Mesendoderm (in vitro differentiated cells): ENCODE measurements around the gene CASP2.
"Not testable (repeated sequence)": the region's sequence is repeated elsewhere in the genome, so short reads cannot be mapped to it uniquely, and the experiment has no call there.

Experiments used
- DNase-seq: peaks from one replicate; pipeline ENCODE4 v3.0.0; 2013
- H2AK5ac ChIP-seq: 2 replicates; pipeline ENCODE4 v1.6.1; 2013; ENCODE audit warnings: low read length, inconsistent platforms
- H2BK120ac ChIP-seq: 2 replicates; pipeline ENCODE4 v1.6.1; 2013; ENCODE audit warnings: low read depth, mild to moderate bottlenecking, low read length, moderate library complexity, mixed read lengths
- H2BK15ac ChIP-seq: replicated peaks from 2 replicates; pipeline ENCODE4 v1.6.1; 2013; ENCODE audit warnings: low read depth, mild to moderate bottlenecking, moderate library complexity
- H2BK5ac ChIP-seq: 2 replicates; pipeline ENCODE4 v1.6.1; 2013; ENCODE audit warnings: low read length, inconsistent platforms
- H3K18ac ChIP-seq: 2 replicates; pipeline ENCODE4 v1.6.1; 2013; ENCODE audit warnings: mild to moderate bottlenecking, low read length, mixed read lengths
- H3K23ac ChIP-seq: one replicate; pipeline ENCODE4 v1.6.1; 2013; ENCODE audit warnings: low read length
- H3K27ac ChIP-seq: 2 replicates; pipeline ENCODE4 v1.5.1; 2013; ENCODE audit warnings: low read depth, mild to moderate bottlenecking, inconsistent platforms, low read length, moderate library complexity
- H3K27me3 ChIP-seq: 2 replicates; pipeline ENCODE4 v1.6.1; 2013; ENCODE audit warnings: low read length, control low read depth, mild to moderate bottlenecking, inconsistent platforms; ENCODE audit not compliant: insufficient read depth, poor library complexity
- H3K36me3 ChIP-seq: 2 replicates; pipeline ENCODE4 v1.6.1; 2013; ENCODE audit warnings: low read length, inconsistent platforms; ENCODE audit not compliant: control insufficient read depth, insufficient read depth
- H3K4ac ChIP-seq: one replicate; pipeline ENCODE4 v1.6.1; 2013; ENCODE audit warnings: low read depth, mild to moderate bottlenecking, low read length, moderate library complexity
- H3K4me1 ChIP-seq: 2 replicates; pipeline ENCODE4 v1.6.1; 2013; ENCODE audit warnings: low read depth, low read length, inconsistent platforms; ENCODE audit not compliant: control insufficient read depth
- H3K4me2 ChIP-seq: 2 replicates; pipeline ENCODE4 v1.6.1; 2013; ENCODE audit warnings: low read length
- H3K4me3 ChIP-seq: 2 replicates; pipeline ENCODE4 v1.5.1; 2013; ENCODE audit warnings: mild to moderate bottlenecking, low read length
- H3K56ac ChIP-seq: one replicate; pipeline ENCODE4 v1.6.1; 2013; ENCODE audit warnings: low read length
- H3K79me1 ChIP-seq: 2 replicates; pipeline ENCODE4 v1.6.1; 2013; ENCODE audit warnings: low read length, inconsistent platforms
- H3K79me2 ChIP-seq: 2 replicates; pipeline ENCODE4 v1.6.1; 2013; ENCODE audit warnings: mild to moderate bottlenecking, low read length; ENCODE audit not compliant: control insufficient read depth, insufficient read depth
- H3K9ac ChIP-seq: 2 replicates; pipeline ENCODE4 v1.6.1; 2013; ENCODE audit warnings: low read length, inconsistent platforms
- H4K5ac ChIP-seq: one replicate; pipeline ENCODE4 v1.6.1; 2013; ENCODE audit warnings: low read length
- H4K8ac ChIP-seq: one replicate; pipeline ENCODE4 v1.6.1; 2013; ENCODE audit warnings: low read depth, mild to moderate bottlenecking, control low read depth, low read length, moderate library complexity
- WGBS: extraction: QIAGEN DNeasy Blood & Tissue Kit; methylation state at CpG from one replicate; pipeline ENCODE4 v1.1.7; 2013; ENCODE audit warnings: low lambda C conversion rate, missing lambda C conversion rate; ENCODE audit not compliant: insufficient coverage; ENCODE audit errors: extremely low coverage; 5-methylcytosine and 5-hydroxymethylcytosine counted together

CASP2 gene

GRCh38 chr7:143258831-143259230 is 29.3 kb upstream of the CASP2 start:
- Histone ChIP-seq H3K9ac (no peak overlapping the region), H3K56ac (no peak overlapping the region), H3K27ac (no peak overlapping the region), H2BK120ac (no peak overlapping the region), H4K5ac (no peak overlapping the region), H2AK5ac (no peak overlapping the region), H2BK5ac (no peak overlapping the region), H3K79me1 (no peaks in the 10 kb centered on the region), H4K8ac (no peak overlapping the region), H3K79me2 (no peaks in the 10 kb centered on the region), H3K4me3 (no peak overlapping the region), H3K4ac (no peak overlapping the region), H3K18ac (no peak overlapping the region), H3K4me2 (no peak overlapping the region), H3K4me1 (no peaks in the 10 kb centered on the region), H3K36me3 (no peaks in the 10 kb centered on the region), H3K23ac (no peak overlapping the region), H3K27me3 (no peaks in the 10 kb centered on the region), H2BK15ac (no peak overlapping the region)
- DNase-seq, result no peak
- WGBS, result no CpG with 5 or more reads among the region's 2 CpGs

GRCh38 chr7:143259765-143260164 is 28.4 kb upstream of the CASP2 start:
- no peak overlapping the region for H3K4me3 ChIP-seq
- no peak overlapping the region for H3K18ac ChIP-seq
- H3K36me3 ChIP-seq, result no peaks in the 10 kb centered on the region
- no peak overlapping the region for H2BK15ac ChIP-seq
- peak; percentile 13 for DNase-seq
- H2AK5ac ChIP-seq, result no peak overlapping the region
- H3K79me1 ChIP-seq, result no peaks in the 10 kb centered on the region
- no peak overlapping the region for H4K8ac ChIP-seq
- H3K9ac ChIP-seq, result no peak overlapping the region
- H2BK5ac ChIP-seq, result no peak overlapping the region
- no CpG with 5 or more reads among the region's 2 CpGs for WGBS
- H3K23ac ChIP-seq, result no peak overlapping the region
- H3K4ac ChIP-seq, result no peak overlapping the region
- H3K27me3 ChIP-seq, result no peaks in the 10 kb centered on the region
- H3K27ac ChIP-seq, result no peak overlapping the region
- H3K79me2 ChIP-seq, result no peaks in the 10 kb centered on the region
- no peak overlapping the region for H3K4me2 ChIP-seq
- H2BK120ac ChIP-seq, result no peak overlapping the region
- no peak overlapping the region for H3K56ac ChIP-seq
- H4K5ac ChIP-seq, result no peak overlapping the region
- no peaks in the 10 kb centered on the region for H3K4me1 ChIP-seq

- no peak overlapping the region for H3K4me3 ChIP-seq
- H3K4me1 ChIP-seq, result no peaks in the 10 kb centered on the region
- H3K4me2 ChIP-seq, result no peak overlapping the region
- H3K27ac ChIP-seq, result no peak overlapping the region
- no peaks in the 10 kb centered on the region for H3K36me3 ChIP-seq
- H3K18ac ChIP-seq, result no peak overlapping the region
- no peak overlapping the region for H3K56ac ChIP-seq
- no peak overlapping the region for H3K9ac ChIP-seq
- no peak overlapping the region for H2BK120ac ChIP-seq
- WGBS, result no CpG with 5 or more reads among the region's 1 CpG
- no peaks in the 10 kb centered on the region for H3K79me1 ChIP-seq
- no peak overlapping the region for H2BK5ac ChIP-seq
- no peaks in the 10 kb centered on the region for H3K79me2 ChIP-seq
- H4K8ac ChIP-seq, result no peak overlapping the region
- no peak overlapping the region for H3K23ac ChIP-seq
- H2AK5ac ChIP-seq, result no peak overlapping the region
- no peak for DNase-seq
- no peak overlapping the region for H3K4ac ChIP-seq
- no peak overlapping the region for H2BK15ac ChIP-seq
- H4K5ac ChIP-seq, result no peak overlapping the region
- H3K27me3 ChIP-seq, result no peaks in the 10 kb centered on the region
These were observed 26.2 kb upstream of the CASP2 start for GRCh38 chr7:143261901-143262300.

GRCh38 chr7:143263266-143264195 is 24.6 kb upstream of the CASP2 start, which contains the start of gene GSTK1:
TSS of gene GSTK1 (plus strand) at chr7:143263441. CDS start at chr7:143263514, 73 bp downstream.
- H2BK120ac ChIP-seq, result no peak within 1 kb of the TSS
- H4K8ac ChIP-seq, result peak within 1 kb of the TSS; percentile 57
- H3K9ac ChIP-seq, result peak within 1 kb of the TSS; percentile 95
- no peak within 1 kb of the TSS for H2BK15ac ChIP-seq
- WGBS, result no CpG with 5 or more reads among the region's 48 CpGs
- no peak within 1 kb of the TSS for H2BK5ac ChIP-seq
- no peaks in the 10 kb centered on the region for H3K36me3 ChIP-seq
- no peaks in the 10 kb centered on the region for H3K27me3 ChIP-seq
- H3K79me2 ChIP-seq, result no peaks in the 10 kb centered on the region
- peak within 1 kb of the TSS; percentile 66 for H3K4ac ChIP-seq
- H3K4me1 ChIP-seq, result no peaks in the 10 kb centered on the region
- DNase-seq, result peak; percentile 78
- H3K79me1 ChIP-seq, result no peaks in the 10 kb centered on the region
- peak within 1 kb of the TSS; percentile 19 for H3K27ac ChIP-seq
- H3K4me3 ChIP-seq, result peak within 1 kb of the TSS; percentile 90
- peak within 1 kb of the TSS; percentile 99 for H3K56ac ChIP-seq
- H3K18ac ChIP-seq, result peak within 1 kb of the TSS; percentile 75
- H4K5ac ChIP-seq, result no peak within 1 kb of the TSS
- H3K23ac ChIP-seq, result no peak within 1 kb of the TSS
- no peak within 1 kb of the TSS for H2AK5ac ChIP-seq
- peak within 1 kb of the TSS; percentile 71 for H3K4me2 ChIP-seq

GRCh38 chr7:143264196-143264568 is 24.0 kb upstream of the CASP2 start:
- H3K79me1 ChIP-seq, H2BK120ac ChIP-seq, H3K4me1 ChIP-seq, H4K5ac ChIP-seq, H2AK5ac ChIP-seq, H3K79me2 ChIP-seq, H3K27me3 ChIP-seq, H2BK15ac ChIP-seq, H3K23ac ChIP-seq, H3K4me3 ChIP-seq, H3K36me3 ChIP-seq, DNase-seq, H4K8ac ChIP-seq, H3K4me2 ChIP-seq, H3K27ac ChIP-seq, H3K18ac ChIP-seq, H3K4ac ChIP-seq, H2BK5ac ChIP-seq: not testable (repeated sequence)
- no CpG with 5 or more reads among the region's 15 CpGs for WGBS
- Histone ChIP-seq H3K9ac (peak overlapping the region; percentile 95), H3K56ac (peak overlapping the region; percentile 99)
